Panc1 (cell line): ENCODE results near the gene MYL9. TPM values are rescaled to one million over a fixed set of nuclear protein-coding genes. Genes with fewer than 3 reads are reported as not detected.
A peak's percentile ranks its signal among the peaks of the same experiment; 100 is the strongest.

Source experiments
- ATAC-seq: fragments of 200-7000 bp; cut with Tn5 transposase; 2 replicates; pipeline ENCODE4 v1.9.1; 2020; ENCODE audit warnings: mild to moderate bottlenecking, moderate library complexity
- BruUV-seq: library from RNA; stranded (reverse); fragments of 400-500 nt; replicated peaks from 2 replicates; lab custom pipeline; 2021; lab: Mats Ljungman, UMichigan
- CTCF ChIA-PET: fragments of 300-600 bp; sonication (Branson Sonifier 250); formaldehyde crosslinking; loops from one replicate; lab custom pipeline; 2022; ENCODE audit warnings: antibody characterized with exemption; lab: Charles Lee
- POLR2A ChIA-PET: fragments of 300-600 bp; sonication (Branson Sonifier 250); formaldehyde crosslinking; loops from one replicate; lab custom pipeline; 2022; ENCODE audit warnings: antibody characterized with exemption; lab: Charles Lee
- DNase-seq: peaks from one replicate; pipeline ENCODE4 v3.0.0-alpha.2; 2010; ENCODE audit warnings: low read depth, low spot score
- H3K27ac ChIP-seq: 2 replicates; pipeline ENCODE4 v1.5.1; 2011; ENCODE audit warnings: mild to moderate bottlenecking, low read length, inconsistent platforms
- H3K27me3 ChIP-seq: fragments of 200-500 bp; sonication (Bioruptor generic); 2 replicates; pipeline ENCODE4 v1.6.0; 2014; ENCODE audit warnings: low read length, inconsistent platforms; ENCODE audit not compliant: control insufficient read depth, insufficient read depth
- H3K36me3 ChIP-seq: fragments of 200-500 bp; sonication (Bioruptor generic); 2 replicates; pipeline ENCODE4 v1.5.1; 2014; ENCODE audit warnings: inconsistent platforms, mild to moderate bottlenecking, low read length, moderate library complexity; ENCODE audit not compliant: control insufficient read depth, insufficient read depth
- H3K4me1 ChIP-seq: 2 replicates; pipeline ENCODE4 v1.5.1; 2011; ENCODE audit warnings: inconsistent platforms, mild to moderate bottlenecking, low read length, moderate library complexity; ENCODE audit not compliant: control insufficient read depth, insufficient read depth
- H3K4me3 ChIP-seq, 2 experiments: 2 replicates each; pipeline ENCODE4 v1.5.1; 2011 to 2012; ENCODE audit warnings: low read depth in 2 of 2, low read length in 2 of 2, mild to moderate bottlenecking in 2 of 2, inconsistent platforms in 1 of 2, moderate library complexity in 1 of 2
- H3K9me3 ChIP-seq: fragments of 200-500 bp; sonication (Bioruptor generic); 2 replicates; pipeline ENCODE4 v1.5.1; 2014; ENCODE audit warnings: low read depth, mild to moderate bottlenecking, inconsistent platforms, low read length, moderate library complexity; ENCODE audit not compliant: control insufficient read depth, insufficient read depth
- CTCF ChIP-seq: fragments of 450-650 bp; IDR thresholded peaks from 2 replicates; pipeline ENCODE4 v1.5.1; 2017; ENCODE audit warnings: mild to moderate bottlenecking
- POLR2AphosphoS5 ChIP-seq: IDR thresholded peaks from 2 replicates; pipeline ENCODE4 v1.6.1; 2012; ENCODE audit warnings: mild to moderate bottlenecking, low read depth, low read length, moderate library complexity
- SIN3A ChIP-seq: IDR thresholded peaks from 2 replicates; pipeline ENCODE4 v1.6.1; 2012; ENCODE audit warnings: low read depth, mild to moderate bottlenecking, low read length, moderate library complexity, borderline replicate concordance; ENCODE audit not compliant: insufficient read depth
- TCF7L2 ChIP-seq: IDR thresholded peaks from 2 replicates; pipeline ENCODE4 v1.6.1; 2011; ENCODE audit warnings: mild to moderate bottlenecking, low read depth, low read length, inconsistent platforms
- in situ Hi-C: cut with HindIII; loops from 2 replicates; pipeline ENCODE4 v1.10.0; 2016; ENCODE audit warnings: low sequenced_read_pairs, low pct_unique_long_range_greater_than_20kb
- intact Hi-C: fragments of 100-400 bp; cut with micrococcal nuclease; formaldehyde crosslinking; loops from one replicate; pipeline ENCODE4 v1.10.0; 2022; ENCODE audit not compliant: unreplicated experiment
- total RNA-seq: library from RNA; stranded (reverse); gene quantifications from one replicate; pipeline ENCODE4 v1.2.1, GENCODE V29; 2021; ENCODE audit not compliant: unreplicated experiment
- TF ChIP-seq, protein P1 (sequence below), 2 experiments: IDR thresholded peaks; 2 replicates each; pipeline ENCODE4 v1.6.1; 2011 to 2012; ENCODE audit warnings: low read depth in 2 of 2, control low read depth in 1 of 2, low read length in 1 of 2, mild to moderate bottlenecking in 1 of 2, moderate library complexity in 1 of 2; ENCODE audit not compliant: insufficient read depth in 1 of 2

MYL9 gene
- total RNA-seq, 1 experiment from 2014 or later, result 107 TPM

DNA sequence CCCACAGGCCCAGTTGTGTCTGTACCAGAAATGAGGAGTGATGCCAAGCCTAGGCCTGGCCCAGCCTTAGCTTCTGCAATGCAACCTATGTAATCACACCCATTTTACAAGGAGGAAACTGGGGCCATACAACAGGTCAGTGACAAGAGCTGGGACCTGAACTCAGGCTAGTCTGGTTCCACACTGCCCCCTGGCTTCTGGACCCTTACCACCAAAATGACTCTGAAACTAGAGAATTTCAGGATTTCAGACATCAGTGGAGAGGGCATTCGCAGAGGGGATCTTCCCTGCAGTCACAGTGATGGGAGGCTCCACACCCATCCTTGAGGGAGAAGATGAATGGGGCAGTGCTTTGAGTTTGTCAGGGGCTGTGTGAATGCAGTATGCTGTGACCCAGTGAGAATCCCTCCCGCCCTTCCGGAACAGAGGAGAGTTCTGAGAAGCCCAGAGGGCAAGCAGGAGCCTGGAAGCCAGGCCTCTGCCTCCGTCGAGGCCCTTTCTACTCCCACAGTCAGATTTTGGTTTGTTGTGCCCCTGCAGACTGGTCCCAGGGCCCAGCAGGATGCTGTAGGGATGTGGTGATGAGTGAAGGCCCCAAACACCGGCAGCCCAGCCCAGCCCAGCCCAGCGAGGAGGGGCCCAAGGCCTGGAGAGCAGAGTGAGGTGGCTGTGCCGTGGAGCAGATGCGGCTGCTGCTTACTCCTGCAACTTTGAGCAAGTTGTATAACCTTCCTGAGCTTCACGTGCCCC is 48.1 kb upstream of the MYL9 start:
- Histone ChIP-seq H3K4me1 (no peaks in the 10 kb centered on the region), H3K4me3 (no peak overlapping the region), H3K27ac (no peak overlapping the region), H3K36me3 (no peaks in the 10 kb centered on the region; the same call in 1 of the 2 replicates), H3K9me3 (no peaks in the 10 kb centered on the region), H3K27me3 (no peaks in the 10 kb centered on the region)
- DNase-seq (no peak), ATAC-seq (peak; percentile 23; the same call in 1 of the 2 replicates)
- ChIA-PET CTCF (no interaction called here), POLR2A (no interaction called here)
- TF ChIP-seq, protein P1, sequence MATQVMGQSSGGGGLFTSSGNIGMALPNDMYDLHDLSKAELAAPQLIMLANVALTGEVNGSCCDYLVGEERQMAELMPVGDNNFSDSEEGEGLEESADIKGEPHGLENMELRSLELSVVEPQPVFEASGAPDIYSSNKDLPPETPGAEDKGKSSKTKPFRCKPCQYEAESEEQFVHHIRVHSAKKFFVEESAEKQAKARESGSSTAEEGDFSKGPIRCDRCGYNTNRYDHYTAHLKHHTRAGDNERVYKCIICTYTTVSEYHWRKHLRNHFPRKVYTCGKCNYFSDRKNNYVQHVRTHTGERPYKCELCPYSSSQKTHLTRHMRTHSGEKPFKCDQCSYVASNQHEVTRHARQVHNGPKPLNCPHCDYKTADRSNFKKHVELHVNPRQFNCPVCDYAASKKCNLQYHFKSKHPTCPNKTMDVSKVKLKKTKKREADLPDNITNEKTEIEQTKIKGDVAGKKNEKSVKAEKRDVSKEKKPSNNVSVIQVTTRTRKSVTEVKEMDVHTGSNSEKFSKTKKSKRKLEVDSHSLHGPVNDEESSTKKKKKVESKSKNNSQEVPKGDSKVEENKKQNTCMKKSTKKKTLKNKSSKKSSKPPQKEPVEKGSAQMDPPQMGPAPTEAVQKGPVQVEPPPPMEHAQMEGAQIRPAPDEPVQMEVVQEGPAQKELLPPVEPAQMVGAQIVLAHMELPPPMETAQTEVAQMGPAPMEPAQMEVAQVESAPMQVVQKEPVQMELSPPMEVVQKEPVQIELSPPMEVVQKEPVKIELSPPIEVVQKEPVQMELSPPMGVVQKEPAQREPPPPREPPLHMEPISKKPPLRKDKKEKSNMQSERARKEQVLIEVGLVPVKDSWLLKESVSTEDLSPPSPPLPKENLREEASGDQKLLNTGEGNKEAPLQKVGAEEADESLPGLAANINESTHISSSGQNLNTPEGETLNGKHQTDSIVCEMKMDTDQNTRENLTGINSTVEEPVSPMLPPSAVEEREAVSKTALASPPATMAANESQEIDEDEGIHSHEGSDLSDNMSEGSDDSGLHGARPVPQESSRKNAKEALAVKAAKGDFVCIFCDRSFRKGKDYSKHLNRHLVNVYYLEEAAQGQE (IDR thresholded peaks at IDR 0.05; ENCODE audit: insufficient read depth in 1 of 2, low read depth in 2 of 2, low read length in 1 of 2), result no peak
- TF ChIP-seq SIN3A (no peak), CTCF (no peak), POLR2AphosphoS5 (no peak)
- in situ Hi-C loops, result no loop called here
- no TSS peak for BruUV-seq
- intact Hi-C loops, result no loop called here

DNA sequence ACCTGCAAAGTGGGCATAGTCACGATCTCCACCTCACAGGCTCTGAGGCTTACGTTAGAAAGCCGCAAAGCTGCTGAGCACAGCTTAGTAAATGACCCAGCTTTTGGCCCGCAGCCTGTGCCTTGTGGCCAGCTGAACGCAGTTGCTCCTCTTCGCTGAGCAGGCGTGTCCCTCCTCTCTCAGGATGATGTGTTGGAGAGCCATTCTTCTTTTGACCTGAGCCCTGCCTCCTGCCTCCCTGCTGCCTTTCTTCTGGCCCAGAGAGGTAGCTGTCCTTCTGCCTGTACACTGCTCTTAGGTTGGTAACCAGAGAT is 47.6 kb upstream of the MYL9 start:
- POLR2A ChIA-PET, result no interaction called here
- no TSS peak for BruUV-seq
- H3K9me3 ChIP-seq, result no peaks in the 10 kb centered on the region
- no peaks in the 10 kb centered on the region for H3K4me1 ChIP-seq
- H3K36me3 ChIP-seq, result no peaks in the 10 kb centered on the region; the same call in 1 of the 2 replicates
- intact Hi-C loops, result no loop called here
- DNase-seq (no peak), ATAC-seq (no peak)
- in situ Hi-C loops, result no loop called here
- no peak overlapping the region for H3K4me3 ChIP-seq
- H3K27ac ChIP-seq, result no peak overlapping the region
- TF ChIP-seq SIN3A, result no peak
- no peak for TF ChIP-seq POLR2AphosphoS5
- TF ChIP-seq TCF7L2, result no peak
- CTCF ChIA-PET, result no interaction called here
- no peaks in the 10 kb centered on the region for H3K27me3 ChIP-seq
